Fibroblast of the aortic adventitia (primary cell): ENCODE results near the gene ACO2. TPM values are rescaled to one million over a fixed set of nuclear protein-coding genes. Genes with fewer than 3 reads are reported as not detected.
"Not testable (repeated sequence)": the region's sequence is repeated elsewhere in the genome, so short reads cannot be mapped to it uniquely, and the experiment has no call there.

Experiments
- DNase-seq: peaks from one replicate; pipeline ENCODE4 v3.0.0-alpha.2; 2010; ENCODE audit warnings: low read depth
- H3K4me3 ChIP-seq: 2 replicates; pipeline ENCODE4 v1.5.1; 2011; ENCODE audit warnings: low read depth, mild to moderate bottlenecking, control low read depth, low read length, moderate library complexity
- total RNA-seq: library from RNA; depleted of rRNA; stranded (reverse); fragments of >200 nt; gene quantifications from 2 replicates; pipeline ENCODE4 v1.2.3, GENCODE V29; 2012; ENCODE audit warnings: low replicate concordance
- TF ChIP-seq, protein P1 (sequence below): IDR thresholded peaks from 2 replicates; pipeline ENCODE4 v1.5.1; 2011; ENCODE audit warnings: mild to moderate bottlenecking, low read length, control low read depth, inconsistent platforms; ENCODE audit not compliant: insufficient read depth

The ACO2 gene
- total RNA-seq, 1 donor: 45.9 TPM

DNA sequence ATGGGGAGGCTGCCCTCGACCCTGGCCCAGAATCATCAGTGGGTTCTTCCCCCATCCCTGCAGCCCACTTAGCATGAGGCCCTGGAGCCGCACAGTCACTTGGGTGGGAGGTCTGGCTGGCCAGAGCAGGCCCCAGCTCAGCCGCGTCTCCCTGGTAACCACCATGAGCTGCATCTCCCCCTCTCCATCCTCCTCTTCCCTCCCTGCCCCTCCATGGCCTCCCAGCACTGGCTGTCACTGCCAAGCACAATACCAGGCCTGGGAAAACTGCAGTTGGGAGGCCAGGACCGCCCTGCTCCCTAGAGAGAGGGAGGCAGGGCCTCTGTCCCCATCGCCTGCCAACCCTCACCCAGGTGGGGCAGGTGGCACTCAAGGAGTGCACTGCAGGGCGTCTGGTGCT lies 99.9 kb downstream of the ACO2 start:
- no peak for DNase-seq
- H3K4me3 ChIP-seq: no peak overlapping the region
- TF ChIP-seq, protein P1, sequence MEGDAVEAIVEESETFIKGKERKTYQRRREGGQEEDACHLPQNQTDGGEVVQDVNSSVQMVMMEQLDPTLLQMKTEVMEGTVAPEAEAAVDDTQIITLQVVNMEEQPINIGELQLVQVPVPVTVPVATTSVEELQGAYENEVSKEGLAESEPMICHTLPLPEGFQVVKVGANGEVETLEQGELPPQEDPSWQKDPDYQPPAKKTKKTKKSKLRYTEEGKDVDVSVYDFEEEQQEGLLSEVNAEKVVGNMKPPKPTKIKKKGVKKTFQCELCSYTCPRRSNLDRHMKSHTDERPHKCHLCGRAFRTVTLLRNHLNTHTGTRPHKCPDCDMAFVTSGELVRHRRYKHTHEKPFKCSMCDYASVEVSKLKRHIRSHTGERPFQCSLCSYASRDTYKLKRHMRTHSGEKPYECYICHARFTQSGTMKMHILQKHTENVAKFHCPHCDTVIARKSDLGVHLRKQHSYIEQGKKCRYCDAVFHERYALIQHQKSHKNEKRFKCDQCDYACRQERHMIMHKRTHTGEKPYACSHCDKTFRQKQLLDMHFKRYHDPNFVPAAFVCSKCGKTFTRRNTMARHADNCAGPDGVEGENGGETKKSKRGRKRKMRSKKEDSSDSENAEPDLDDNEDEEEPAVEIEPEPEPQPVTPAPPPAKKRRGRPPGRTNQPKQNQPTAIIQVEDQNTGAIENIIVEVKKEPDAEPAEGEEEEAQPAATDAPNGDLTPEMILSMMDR: no peak

DNA sequence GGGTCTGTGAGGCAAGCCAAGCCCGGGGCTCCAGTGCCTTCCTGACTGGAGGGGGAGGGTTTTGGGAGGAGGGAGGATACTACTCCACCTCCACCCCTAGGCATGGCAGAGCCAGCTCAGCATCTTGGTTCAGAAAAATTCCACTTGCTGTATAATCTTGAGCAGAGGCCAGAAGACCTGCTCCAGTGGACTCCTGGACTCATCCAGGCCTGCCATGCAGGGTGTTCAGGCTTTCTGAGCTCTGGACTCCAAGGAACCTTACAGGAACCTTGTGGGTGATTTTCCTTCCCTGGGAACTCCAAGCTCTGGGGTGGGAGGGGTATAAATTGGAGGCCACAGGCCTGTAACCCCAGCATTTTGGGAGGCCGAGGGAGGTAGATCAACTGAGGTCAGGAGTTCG lies 101.3 kb downstream of the ACO2 start:
- no peak for DNase-seq
- H3K4me3 ChIP-seq: no peak overlapping the region
- TF ChIP-seq, protein P1: no peak

DNA sequence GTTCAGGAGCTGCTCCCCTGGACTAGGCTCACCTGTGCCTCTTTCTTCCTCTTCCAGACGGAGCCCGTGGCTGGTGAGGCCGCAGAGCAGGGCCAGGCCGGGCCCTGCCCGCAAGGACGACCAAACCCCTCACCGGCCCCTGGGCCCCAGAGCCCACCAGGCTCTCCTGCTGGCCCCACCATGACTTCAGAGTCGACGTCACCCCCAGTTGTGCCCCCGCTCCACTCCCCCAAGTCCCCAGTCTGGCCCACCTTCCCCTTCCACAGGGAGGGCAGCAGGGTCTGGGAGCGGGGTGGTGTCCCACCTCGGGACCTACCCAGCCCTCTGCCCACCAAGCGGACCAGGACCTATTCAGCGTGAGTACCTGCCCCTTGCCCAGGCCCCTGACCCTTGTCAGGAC lies 102.9 kb downstream of the ACO2 start:
- no peak overlapping the region for H3K4me3 ChIP-seq
- TF ChIP-seq, protein P1: no peak
- no peak for DNase-seq

DNA sequence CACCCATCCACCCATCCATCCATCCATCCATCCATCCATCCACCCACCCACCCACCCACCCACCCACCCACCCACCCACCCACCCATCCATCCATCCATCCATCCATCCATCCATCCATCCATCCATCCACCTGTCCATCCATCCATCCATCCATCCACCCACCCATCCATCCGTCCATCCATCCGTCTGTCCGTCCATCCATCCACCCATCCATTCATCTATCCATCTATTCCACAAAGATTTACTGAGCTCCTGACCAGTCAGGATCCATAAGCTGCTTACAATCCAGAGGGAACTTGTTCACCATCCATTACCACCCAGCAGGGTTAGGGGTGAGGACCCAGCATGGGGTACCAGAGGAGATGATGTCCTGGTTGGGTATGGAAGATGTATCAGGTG lies 103.4 kb downstream of the ACO2 start:
- not testable (repeated sequence) for DNase-seq, H3K4me3 ChIP-seq

DNA sequence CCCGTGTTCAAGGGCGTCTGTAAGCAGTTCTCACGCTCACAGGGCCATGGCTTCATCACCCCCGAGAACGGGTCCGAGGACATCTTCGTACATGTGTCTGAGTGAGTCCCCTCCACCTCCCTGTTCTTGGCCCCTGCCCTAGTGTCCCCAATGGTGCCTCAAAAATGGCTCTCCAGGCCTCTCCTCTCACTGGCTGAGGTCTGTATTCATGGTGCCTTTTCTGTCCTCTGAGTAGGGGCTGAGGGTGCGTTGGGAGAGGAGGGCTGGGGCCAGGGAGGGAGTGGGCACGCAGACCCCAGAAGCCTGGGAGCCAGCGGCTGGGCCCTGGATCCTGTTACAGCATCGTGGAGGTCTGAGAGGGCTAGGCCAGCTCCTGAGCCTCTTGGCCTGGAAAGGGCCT lies 104.8 kb downstream of the ACO2 start:
- no peak overlapping the region for H3K4me3 ChIP-seq
- DNase-seq: no peak

DNA sequence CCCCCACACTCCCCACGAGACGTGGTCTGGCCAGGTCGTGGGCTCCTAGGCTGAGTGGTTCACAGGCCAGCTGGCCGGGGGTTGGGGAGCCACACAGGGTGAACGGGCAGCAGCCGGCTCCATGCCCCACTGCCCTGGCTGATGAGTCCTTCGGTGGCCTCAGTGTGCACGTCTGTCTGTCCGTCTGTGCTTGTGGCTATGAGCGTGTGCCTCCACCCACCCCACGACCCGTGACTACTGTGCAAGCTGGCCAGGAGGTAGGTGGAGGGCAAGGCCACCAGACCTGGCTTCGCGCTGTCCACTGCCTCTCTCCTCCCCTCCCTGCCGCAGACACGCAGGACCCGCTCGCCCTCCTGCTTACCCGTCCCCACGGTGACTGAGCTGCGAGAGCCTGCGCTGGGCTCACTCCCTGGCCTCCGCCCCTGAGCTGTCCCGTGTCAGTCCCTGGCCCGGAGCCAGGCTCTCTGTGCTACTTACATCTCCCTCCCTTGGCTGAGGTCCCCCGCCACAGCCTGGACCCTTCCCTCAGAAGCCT lies 106.0 kb downstream of the ACO2 start:
- TF ChIP-seq, protein P1: no peak
- no peak overlapping the region for H3K4me3 ChIP-seq
- DNase-seq: no peak

More for the DNA sequence above, 104.8 kb downstream of the ACO2 start:
- TF ChIP-seq, protein P1: no peak

DNA sequence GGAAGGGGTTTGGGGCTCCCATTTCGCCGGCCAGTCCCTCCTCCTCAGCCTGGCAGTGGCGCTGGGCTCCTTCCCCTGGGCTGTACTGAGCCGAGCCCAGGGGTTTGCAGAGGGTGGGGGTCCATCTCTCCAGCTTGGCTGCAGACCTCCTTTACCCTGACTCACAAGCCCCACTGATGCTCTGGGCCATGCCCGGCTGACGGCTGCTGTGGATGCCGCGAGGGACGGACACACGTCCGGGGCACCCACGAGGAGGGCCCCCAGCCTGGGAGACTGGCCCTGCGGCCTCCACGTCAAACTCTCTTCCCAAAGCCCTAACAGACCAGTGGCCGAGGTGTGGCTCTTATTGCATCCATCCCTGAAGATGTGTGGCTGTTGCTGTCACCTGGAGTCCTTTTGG lies 106.6 kb downstream of the ACO2 start:
- TF ChIP-seq, protein P1: no peak
- DNase-seq: no peak
- no peak overlapping the region for H3K4me3 ChIP-seq
